Measurements from ENCODE around the gene SPATA2.
"Not testable (repeated sequence)": the region's sequence is repeated elsewhere in the genome, so short reads cannot be mapped to it uniquely, and the experiment has no call there.

The SPATA2 gene

DNA sequence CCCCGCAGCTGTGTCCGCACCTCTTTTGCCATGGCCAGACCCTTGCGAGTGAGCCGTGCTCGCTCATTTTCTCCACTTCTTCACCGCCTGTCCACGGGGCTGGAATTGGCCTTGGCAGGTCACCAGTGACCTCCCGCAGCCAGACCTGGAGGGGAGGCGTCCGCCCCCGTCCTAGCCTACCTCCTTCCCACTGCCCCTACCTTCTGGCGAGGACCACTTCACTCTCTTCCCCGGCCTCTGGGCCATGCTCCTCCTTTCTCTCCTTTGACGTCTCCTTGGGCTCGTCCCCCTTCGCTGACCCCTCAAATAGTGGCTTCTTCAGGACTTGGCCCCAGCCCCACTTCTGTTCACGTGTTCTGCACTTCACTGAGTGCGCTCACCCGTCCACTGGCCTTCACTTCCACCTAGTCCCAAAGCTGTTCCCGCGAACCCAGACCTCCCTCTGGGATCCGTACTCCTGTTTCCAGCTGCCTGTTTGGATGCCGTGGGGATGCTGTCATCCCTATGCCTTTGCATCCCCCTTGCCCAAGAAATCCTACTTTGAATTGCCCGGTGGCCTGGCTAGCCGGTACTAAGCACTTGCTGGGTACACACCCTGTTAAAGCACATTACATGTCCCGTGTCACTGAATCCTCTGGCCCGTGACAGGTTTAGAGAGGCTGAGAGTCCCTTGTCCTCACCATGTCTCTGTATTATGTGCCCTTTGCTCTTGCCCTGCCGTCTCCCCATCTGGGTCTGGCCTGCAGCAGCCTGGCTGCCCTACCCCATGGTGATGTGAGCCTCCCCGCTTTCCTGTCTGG lies 33.0 kb downstream of the SPATA2 start:
- no peak for DNase-seq

DNA sequence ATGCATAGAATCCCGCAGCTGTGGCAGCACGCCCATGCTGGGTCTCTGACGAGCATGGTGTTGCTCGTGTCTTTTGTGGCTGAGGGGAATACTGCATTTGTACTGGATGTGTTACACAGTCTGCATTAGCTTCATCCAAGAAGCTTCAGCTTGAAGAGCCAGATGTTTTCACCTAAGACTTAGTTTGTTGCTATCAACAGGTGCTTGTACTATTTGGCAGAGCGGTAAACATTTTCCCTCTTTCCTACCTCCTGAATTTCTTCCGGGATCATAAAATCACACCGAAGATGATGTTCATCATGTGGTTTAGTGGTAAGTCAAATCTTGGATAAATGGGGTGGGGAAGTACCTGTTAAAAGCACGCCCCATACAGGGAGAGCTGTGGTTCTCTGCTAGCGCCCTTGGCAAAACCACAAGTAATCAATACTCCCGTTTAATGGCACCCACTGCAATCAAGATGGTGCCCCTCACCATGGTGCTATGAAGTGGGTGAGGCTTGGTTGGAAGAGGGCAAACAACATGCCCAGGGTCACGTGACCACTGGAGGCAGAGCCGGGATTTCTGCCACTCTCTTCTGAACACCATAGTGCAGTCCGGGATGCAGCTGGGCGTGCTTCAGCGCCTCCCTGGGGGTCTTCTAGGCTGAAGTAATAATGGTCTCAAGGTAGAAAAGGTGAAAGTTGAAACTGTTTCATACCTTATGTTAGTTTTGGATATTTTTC lies 34.4 kb downstream of the SPATA2 start:
- no peak for DNase-seq

DNA sequence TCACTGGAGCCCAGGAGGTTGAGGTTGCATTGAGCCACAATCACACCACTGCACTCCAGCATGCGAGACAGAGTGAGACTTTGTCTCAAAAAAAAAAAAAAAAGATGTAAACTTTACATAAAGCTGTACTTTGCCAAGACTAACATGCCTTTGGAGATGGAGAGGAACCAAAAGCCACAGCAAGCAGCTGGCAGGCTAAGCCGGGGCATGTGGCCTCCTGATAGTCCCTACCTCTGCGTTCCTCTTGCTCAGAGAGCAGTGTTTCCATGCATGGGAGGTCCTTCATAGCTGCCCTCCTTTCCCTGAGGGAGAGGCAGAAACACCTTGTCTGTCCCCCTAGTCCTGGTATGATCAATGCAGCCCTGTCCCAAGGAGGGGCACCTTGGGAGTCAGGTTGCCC lies 35.2 kb downstream of the SPATA2 start:
- DNase-seq, result no peak

DNA sequence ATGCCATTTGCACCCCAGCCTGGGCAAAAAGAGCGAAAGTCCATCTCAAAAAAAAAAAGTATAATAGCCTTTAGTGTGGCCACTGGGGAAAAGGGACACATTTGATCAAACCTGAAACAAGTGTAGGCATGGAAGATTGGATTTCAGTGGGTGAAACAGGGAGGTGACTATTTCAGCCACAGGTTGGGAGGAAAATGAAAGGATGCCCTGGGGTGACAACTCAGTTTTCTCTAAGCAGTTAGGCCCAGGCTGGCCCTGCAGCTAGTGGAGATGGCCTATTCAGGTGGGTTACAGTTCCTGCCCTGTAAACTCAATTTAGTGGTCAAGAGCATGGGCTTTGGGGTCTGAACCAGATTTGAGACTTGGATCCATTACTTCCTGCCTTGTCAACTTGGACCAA lies 36.4 kb downstream of the SPATA2 start:
- DNase-seq, result no peak

GRCh38 chr20:49877386-49877921 lies 37.9 kb downstream of the SPATA2 start:
- no peak for DNase-seq

DNA sequence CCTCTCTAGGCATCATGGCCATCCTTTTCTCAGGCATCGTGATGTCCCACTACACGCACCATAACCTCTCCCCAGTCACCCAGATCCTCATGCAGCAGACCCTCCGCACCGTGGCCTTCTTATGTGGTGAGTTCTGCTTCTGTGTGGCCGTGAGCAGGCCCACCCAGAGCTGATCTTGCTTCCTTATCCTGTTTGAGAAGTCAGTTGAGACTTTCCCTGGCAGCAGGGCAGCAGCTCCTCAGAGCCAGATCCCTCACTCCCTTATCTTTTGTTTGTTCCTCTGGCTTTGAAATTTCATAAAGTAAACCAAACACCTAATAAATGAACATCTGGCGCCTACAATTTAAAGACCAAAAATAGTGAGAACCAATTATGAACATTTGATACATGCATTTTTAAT lies 40.6 kb downstream of the SPATA2 start:
- DNase-seq, result no peak

DNA sequence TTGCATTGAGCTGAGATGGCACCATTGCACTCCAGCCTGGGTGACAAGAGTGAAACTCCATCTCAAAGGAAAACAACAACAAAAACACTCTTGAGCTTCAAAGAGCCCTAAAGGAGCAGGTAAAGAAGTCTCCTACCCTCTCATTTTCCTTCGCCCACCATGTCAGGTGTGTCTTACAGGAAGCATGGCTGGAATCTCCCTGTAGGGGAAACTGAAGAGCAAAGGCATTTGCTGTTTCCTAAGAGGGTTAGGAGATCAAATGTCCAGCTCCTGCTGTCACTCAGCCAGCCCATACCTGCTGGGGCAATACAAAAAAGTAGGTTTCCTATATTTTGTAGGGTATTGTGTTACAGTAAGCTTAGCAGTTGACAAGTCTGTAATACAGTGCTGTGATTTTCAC lies 43.3 kb downstream of the SPATA2 start:
- DNase-seq, result no peak

DNA sequence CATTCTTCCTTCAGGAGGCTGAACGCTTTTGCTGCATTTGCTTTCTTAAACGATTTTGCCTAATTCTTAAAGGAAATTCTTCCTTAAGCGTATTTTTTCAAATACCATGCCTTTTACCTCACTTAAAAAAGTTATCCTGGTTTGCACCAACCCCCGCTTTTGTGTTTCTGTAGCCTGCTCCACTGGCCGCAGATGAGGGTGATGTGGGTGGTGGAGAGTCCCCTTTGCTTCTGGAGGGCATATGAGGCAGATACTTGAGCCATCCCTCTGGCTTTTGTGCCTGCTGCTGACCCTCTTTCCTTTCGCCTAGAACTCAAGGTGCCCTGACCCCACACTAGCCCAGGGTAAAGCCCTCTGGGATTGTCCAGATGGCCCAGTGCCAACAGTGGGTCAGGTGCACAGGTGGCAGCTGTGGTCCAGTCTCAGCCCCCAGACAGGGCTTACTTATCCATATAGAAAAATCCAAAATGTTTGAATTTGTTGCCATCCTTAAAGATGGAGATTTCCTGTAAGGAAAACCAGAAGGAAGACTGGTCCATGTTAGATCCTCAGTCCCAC lies 43.9 kb downstream of the SPATA2 start:
- no peak for DNase-seq

- DNase-seq, result no peak
Measured at GRCh38 chr20:49870261-49870660, 45.1 kb downstream of the SPATA2 start.

GRCh38 chr20:49868964-49869363 lies 46.4 kb downstream of the SPATA2 start:
- no peak for DNase-seq

- peak; percentile 32 for DNase-seq
Measured at GRCh38 chr20:49868538-49868937, 46.8 kb downstream of the SPATA2 start.

GRCh38 chr20:49867453-49868215 lies 47.7 kb downstream of the SPATA2 start:
- DNase-seq, result no peak

DNA sequence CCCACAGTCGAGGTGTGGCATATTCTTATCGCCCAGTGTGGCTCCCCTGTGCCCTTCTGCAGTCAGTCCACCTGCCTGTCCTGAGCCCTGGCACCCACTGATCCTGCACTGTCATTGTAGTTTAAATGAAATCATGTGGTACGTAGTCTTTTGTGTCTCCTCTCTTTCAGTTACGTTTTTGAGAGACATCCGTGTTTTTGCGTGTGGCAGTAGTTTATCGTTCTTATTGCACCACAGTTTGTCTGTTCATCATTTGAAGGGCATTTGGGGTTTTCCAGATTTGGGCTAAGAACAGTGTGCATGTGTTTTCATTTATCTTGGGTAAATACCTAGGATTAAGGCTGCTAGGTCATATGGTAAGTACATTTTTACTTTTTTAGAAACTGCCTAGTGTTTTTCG lies 49.3 kb downstream of the SPATA2 start:
- no peak for DNase-seq

DNA sequence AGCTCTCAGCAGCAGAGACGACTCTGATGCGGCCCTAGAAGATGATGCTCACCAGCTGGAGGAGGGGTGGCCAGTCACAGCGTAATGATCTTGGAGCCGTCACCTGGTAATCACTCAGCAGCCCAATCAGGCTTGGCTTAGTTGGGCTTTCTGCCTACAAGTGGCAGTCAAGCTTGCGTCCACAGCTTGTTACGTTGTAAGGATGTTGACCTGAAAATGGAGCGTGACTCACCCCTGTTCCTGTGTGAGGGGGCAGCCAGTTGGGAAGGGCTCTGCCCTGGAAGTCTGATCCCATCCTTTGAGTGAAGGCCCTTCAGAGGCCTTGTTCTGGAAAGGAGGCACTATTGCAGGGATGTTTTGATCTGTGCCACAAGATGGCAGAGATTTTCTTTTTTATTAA lies 49.8 kb downstream of the SPATA2 start:
- no peak for DNase-seq

- DNase-seq, result no peak
Measured at GRCh38 chr20:49863666-49864065, 51.7 kb downstream of the SPATA2 start.

GRCh38 chr20:49862607-49863200 lies 52.6 kb downstream of the SPATA2 start:
- no peak for DNase-seq

DNA sequence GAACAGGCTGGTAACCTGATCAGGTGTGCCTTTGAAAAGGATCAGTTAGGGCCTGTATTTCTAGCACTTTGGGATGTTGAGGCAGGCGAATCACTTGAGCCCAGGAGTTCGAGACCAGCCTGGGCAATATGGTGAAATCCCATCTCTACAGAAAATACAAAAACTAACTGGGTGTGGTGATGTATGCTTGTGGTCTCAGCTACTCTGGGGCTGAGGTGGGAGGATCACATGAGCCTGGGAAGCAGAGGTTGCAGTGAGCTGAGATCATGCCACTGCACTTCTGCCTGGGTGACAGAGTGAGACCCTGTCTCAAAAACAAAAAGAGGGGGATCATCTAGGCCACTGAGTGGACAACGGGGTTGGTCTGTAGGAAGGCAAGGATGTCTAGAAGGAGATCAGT lies 54.1 kb downstream of the SPATA2 start:
- DNase-seq, result not testable (repeated sequence)

GRCh38 chr20:49859807-49860206 lies 55.5 kb downstream of the SPATA2 start:
- no peak for DNase-seq

DNA sequence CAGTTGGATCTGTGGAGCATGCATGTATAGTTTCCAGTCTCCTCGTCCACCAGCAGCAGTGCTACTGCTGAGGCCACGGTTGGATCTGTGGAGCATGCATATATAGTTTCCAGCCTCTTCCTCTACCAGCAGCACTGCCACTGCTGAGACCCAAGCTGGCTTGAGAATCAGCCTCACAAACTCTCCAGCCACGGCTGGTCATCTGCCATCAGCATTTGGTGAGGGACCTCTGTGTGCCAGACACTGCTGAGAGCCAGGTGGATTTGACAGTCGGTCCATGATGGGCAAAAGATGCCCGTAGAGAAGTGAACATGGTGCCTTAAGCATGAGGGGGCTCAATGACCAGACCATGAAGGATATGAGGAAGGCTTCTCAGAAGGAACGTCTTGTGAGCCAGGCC lies 56.3 kb downstream of the SPATA2 start:
- no peak for DNase-seq

DNA sequence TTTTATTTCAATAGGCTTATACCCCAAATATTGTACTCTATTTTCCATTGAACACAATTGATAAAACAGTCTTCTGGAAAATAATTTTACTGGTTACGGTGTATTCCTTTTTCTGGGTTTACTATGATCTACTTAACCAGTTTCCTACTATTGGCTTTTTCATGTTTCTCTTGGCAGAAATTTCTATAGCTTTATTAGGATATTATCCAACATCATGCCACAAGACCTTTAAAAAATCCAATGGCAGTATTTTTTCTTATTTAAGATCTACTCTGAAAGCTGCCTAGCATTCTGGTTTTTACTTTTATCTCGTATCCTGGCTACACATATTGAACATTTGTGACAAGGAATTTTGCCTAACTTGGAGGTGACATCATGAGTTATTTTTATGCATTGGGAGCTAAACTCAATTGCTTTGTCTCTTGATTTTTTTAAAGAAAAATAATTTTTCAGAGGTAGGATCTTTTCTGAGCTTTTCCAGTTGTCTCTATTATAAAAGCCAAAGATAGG lies 57.2 kb downstream of the SPATA2 start:
- DNase-seq, result no peak

DNA sequence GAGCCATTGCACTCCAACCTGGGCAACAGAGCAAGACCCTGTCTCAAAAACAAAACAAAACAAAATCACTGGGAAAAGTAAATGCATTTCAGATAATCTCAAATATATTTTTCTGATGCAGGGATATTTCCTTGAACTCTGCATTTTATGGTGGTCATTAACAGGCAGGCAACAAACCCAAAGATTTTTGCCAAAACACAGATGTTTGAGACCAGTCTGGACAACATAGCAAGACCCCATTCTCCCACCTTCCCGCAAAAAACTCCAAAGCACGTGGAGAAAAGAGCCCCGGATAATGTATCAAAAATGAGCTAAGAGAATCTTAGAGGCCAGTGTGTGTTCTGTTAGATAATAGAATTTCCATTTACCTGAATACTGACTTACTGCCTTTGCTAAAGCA lies 58.4 kb downstream of the SPATA2 start:
- no peak for DNase-seq

- DNase-seq, result no peak
Measured at GRCh38 chr20:49854190-49854875, 61.0 kb downstream of the SPATA2 start.
